Neural cell (in vitro differentiated cells): ENCODE data around the gene ELK4. TPM values are rescaled to one million over a fixed set of nuclear protein-coding genes. Genes with fewer than 3 reads are reported as not detected.

Source experiments
- H2AFZ ChIP-seq: fragments of 200-600, 300-800 bp; sonication (generic), shearing (Covaris generic); 2 replicates; pipeline ENCODE4 v1.6.0; 2014; ENCODE audit warnings: low read depth, mild to moderate bottlenecking, antibody characterized with exemption, low read length, moderate library complexity
- H3F3A ChIP-seq: fragments of 200-600 bp; shearing (Covaris generic); 2 replicates; pipeline ENCODE4 v1.6.1; 2016; ENCODE audit warnings: mild to moderate bottlenecking, moderate library complexity, mixed read lengths, antibody characterized with exemption, low read length; ENCODE audit not compliant: insufficient read depth, poor library complexity, severe bottlenecking
- H3K27ac ChIP-seq: fragments of 200-600, 300-800 bp; sonication (generic), shearing (Covaris generic); 2 replicates; pipeline ENCODE4 v1.5.1; 2014; ENCODE audit warnings: mild to moderate bottlenecking, low read length, moderate library complexity
- H3K27me3 ChIP-seq: fragments of 300-800, 200-600 bp; sonication (generic), shearing (Covaris generic); 2 replicates; pipeline ENCODE4 v1.6.0; 2014; ENCODE audit warnings: mild to moderate bottlenecking, low read depth, low read length, moderate library complexity; ENCODE audit not compliant: insufficient read depth
- H3K36me3 ChIP-seq: fragments of 300-800, 200-600 bp; sonication (generic), shearing (Covaris generic); 2 replicates; pipeline ENCODE4 v1.5.1; 2014; ENCODE audit warnings: mild to moderate bottlenecking, antibody characterized with exemption, low read length, moderate library complexity; ENCODE audit not compliant: insufficient read depth
- H3K4me2 ChIP-seq: fragments of 300-800, 200-600 bp; sonication (generic), shearing (Covaris generic); 2 replicates; pipeline ENCODE4 v1.6.0; 2014; ENCODE audit warnings: mild to moderate bottlenecking, low read length
- H3K4me3 ChIP-seq: fragments of 300-800, 200-600 bp; sonication (generic), shearing (Covaris generic); 2 replicates; pipeline ENCODE4 v1.5.1; 2014; ENCODE audit warnings: mild to moderate bottlenecking, low read length, moderate library complexity
- H3K79me2 ChIP-seq: fragments of 200-600 bp; shearing (Covaris generic); replicated peaks from 2 replicates; pipeline ENCODE4 v1.6.0; 2014; ENCODE audit warnings: mild to moderate bottlenecking, low read length, moderate library complexity; ENCODE audit not compliant: insufficient read depth
- H3K9ac ChIP-seq: fragments of 300-800, 200-600 bp; sonication (generic), shearing (Covaris generic); 2 replicates; pipeline ENCODE4 v1.6.1; 2016; ENCODE audit warnings: mild to moderate bottlenecking, low read length, mixed read lengths
- H3K9me2 ChIP-seq: fragments of 200-600 bp; shearing (Covaris generic); 2 replicates; pipeline ENCODE4 v1.6.1; 2016; ENCODE audit warnings: mild to moderate bottlenecking, low read length, mixed read lengths; ENCODE audit not compliant: insufficient read depth
- H3K9me3 ChIP-seq: fragments of 200-600, 300-800 bp; sonication (generic), shearing (Covaris generic); 2 replicates; pipeline ENCODE4 v1.6.1; 2016; ENCODE audit warnings: mild to moderate bottlenecking, mixed run types, low read length, moderate library complexity, mixed read lengths
- H4K20me1 ChIP-seq: fragments of 200-600 bp; shearing (Covaris generic); 2 replicates; pipeline ENCODE4 v1.6.1; 2016; ENCODE audit warnings: mild to moderate bottlenecking, mixed run types; ENCODE audit not compliant: insufficient read depth
- EP300 ChIP-seq: fragments of 450-650 bp; conservative IDR thresholded peaks from 2 replicates; pipeline ENCODE4 v1.6.1; 2014; ENCODE audit warnings: antibody characterized with exemption, mild to moderate bottlenecking, moderate library complexity; ENCODE audit not compliant: poor library complexity, severe bottlenecking
- EZH2 ChIP-seq: fragments of 200-600, 300-800 bp; shearing (Covaris generic), sonication (generic); IDR thresholded peaks from 2 replicates; pipeline ENCODE4 v1.6.1; 2014; ENCODE audit warnings: antibody characterized with exemption, low read length, borderline replicate concordance, mild to moderate bottlenecking; ENCODE audit not compliant: insufficient read depth, poor library complexity, severe bottlenecking
- MXI1 ChIP-seq: fragments of 450-650 bp; conservative IDR thresholded peaks from 2 replicates; pipeline ENCODE4 v1.6.1; 2014; ENCODE audit warnings: antibody characterized with exemption, mild to moderate bottlenecking; ENCODE audit not compliant: poor library complexity, severe bottlenecking
- POLR2AphosphoS5 ChIP-seq: IDR thresholded peaks from 2 replicates; pipeline ENCODE4 v1.6.1; 2012
- RAD21 ChIP-seq: fragments of 450-650 bp; conservative IDR thresholded peaks from 2 replicates; pipeline ENCODE4 v1.6.1; 2014; ENCODE audit warnings: antibody characterized with exemption, mild to moderate bottlenecking, moderate library complexity
- SMC3 ChIP-seq: fragments of 450-650 bp; conservative IDR thresholded peaks from 2 replicates; pipeline ENCODE4 v1.6.1; 2014; ENCODE audit warnings: antibody characterized with exemption, mild to moderate bottlenecking, moderate library complexity; ENCODE audit not compliant: poor library complexity
- TAF1 ChIP-seq: IDR thresholded peaks from 2 replicates; pipeline ENCODE4 v1.6.1; 2012; ENCODE audit warnings: low read depth
- polyA plus RNA-seq: library from polyadenylated mRNA; depleted of rRNA; stranded (reverse); fragments of >200 nt; gene quantifications from 2 replicates; pipeline ENCODE4 v1.2.3, GENCODE V29; 2014
- TF ChIP-seq, protein P1 (sequence below): fragments of 450-650 bp; IDR thresholded peaks from 2 replicates; pipeline ENCODE4 v1.5.1; 2014; ENCODE audit warnings: antibody characterized with exemption, mild to moderate bottlenecking, moderate library complexity; ENCODE audit not compliant: poor library complexity, severe bottlenecking
- TF ChIP-seq, protein P2 (sequence below): IDR thresholded peaks from 2 replicates; pipeline ENCODE4 v1.6.1; 2012; ENCODE audit warnings: borderline replicate concordance

The ELK4 gene
- polyA plus RNA-seq, 1 donor from 2014 or later: 10.0 TPM

DNA sequence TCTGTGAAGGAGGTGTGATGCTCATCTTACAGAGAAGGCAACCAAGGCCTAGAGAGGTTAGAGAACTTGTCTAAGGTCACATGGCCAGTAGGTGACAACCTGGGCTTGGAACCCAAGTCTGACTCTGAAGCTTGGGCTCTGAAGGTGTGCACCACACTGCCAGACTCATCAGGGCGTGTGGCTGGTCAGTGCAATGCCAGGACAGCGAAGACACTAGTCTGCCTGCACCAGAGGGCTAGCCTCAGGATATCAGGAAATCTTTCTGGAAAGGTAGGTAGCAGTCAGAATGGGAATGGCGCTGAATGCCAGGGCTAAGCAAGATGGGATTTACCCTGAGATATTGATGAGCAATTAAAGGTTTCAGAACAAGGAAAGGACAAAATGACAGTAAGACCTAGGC, 34.9 kb downstream of the ELK4 start:
- H3K27me3 ChIP-seq: no peaks in the 10 kb centered on the region

DNA sequence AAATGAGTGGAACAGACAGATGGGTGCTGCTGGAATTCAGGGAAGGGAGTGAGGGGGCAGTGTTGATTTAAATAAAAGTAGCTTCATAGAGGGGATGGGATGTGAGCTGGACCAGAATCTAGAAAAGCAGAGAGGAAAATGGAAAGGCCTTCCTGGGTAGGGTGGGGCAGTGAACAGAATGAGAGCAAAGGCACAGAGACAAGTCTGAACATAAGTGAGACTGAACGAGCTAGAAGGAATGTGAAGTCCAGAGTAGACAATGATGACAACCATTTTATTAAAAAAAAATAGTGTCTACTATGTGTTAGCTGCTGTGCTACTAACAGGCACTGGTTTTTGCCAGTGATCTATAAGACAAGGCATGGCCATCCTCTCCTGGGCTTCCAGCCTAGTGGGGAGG, 36.0 kb downstream of the ELK4 start:
- no peak for TF ChIP-seq EZH2
- TF ChIP-seq, protein P1, sequence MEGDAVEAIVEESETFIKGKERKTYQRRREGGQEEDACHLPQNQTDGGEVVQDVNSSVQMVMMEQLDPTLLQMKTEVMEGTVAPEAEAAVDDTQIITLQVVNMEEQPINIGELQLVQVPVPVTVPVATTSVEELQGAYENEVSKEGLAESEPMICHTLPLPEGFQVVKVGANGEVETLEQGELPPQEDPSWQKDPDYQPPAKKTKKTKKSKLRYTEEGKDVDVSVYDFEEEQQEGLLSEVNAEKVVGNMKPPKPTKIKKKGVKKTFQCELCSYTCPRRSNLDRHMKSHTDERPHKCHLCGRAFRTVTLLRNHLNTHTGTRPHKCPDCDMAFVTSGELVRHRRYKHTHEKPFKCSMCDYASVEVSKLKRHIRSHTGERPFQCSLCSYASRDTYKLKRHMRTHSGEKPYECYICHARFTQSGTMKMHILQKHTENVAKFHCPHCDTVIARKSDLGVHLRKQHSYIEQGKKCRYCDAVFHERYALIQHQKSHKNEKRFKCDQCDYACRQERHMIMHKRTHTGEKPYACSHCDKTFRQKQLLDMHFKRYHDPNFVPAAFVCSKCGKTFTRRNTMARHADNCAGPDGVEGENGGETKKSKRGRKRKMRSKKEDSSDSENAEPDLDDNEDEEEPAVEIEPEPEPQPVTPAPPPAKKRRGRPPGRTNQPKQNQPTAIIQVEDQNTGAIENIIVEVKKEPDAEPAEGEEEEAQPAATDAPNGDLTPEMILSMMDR: no peak
- no peak for TF ChIP-seq SMC3
- TF ChIP-seq POLR2AphosphoS5: no peak
- no peak for TF ChIP-seq MXI1
- TF ChIP-seq, protein P2, sequence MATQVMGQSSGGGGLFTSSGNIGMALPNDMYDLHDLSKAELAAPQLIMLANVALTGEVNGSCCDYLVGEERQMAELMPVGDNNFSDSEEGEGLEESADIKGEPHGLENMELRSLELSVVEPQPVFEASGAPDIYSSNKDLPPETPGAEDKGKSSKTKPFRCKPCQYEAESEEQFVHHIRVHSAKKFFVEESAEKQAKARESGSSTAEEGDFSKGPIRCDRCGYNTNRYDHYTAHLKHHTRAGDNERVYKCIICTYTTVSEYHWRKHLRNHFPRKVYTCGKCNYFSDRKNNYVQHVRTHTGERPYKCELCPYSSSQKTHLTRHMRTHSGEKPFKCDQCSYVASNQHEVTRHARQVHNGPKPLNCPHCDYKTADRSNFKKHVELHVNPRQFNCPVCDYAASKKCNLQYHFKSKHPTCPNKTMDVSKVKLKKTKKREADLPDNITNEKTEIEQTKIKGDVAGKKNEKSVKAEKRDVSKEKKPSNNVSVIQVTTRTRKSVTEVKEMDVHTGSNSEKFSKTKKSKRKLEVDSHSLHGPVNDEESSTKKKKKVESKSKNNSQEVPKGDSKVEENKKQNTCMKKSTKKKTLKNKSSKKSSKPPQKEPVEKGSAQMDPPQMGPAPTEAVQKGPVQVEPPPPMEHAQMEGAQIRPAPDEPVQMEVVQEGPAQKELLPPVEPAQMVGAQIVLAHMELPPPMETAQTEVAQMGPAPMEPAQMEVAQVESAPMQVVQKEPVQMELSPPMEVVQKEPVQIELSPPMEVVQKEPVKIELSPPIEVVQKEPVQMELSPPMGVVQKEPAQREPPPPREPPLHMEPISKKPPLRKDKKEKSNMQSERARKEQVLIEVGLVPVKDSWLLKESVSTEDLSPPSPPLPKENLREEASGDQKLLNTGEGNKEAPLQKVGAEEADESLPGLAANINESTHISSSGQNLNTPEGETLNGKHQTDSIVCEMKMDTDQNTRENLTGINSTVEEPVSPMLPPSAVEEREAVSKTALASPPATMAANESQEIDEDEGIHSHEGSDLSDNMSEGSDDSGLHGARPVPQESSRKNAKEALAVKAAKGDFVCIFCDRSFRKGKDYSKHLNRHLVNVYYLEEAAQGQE: no peak
- TF ChIP-seq TAF1: no peak
- no peak for TF ChIP-seq RAD21
- TF ChIP-seq EP300: no peak
- H3K4me2 ChIP-seq: no peak overlapping the region
- H3K27ac ChIP-seq: no peak overlapping the region
- no peaks in the 10 kb centered on the region for H3K36me3 ChIP-seq
- H3K79me2 ChIP-seq: no peaks in the 10 kb centered on the region
- no peaks in the 10 kb centered on the region for H4K20me1 ChIP-seq
- no peaks in the 10 kb centered on the region for H3K9me3 ChIP-seq
- H3F3A ChIP-seq: no peaks in the 10 kb centered on the region
- no peak overlapping the region for H2AFZ ChIP-seq
- no peak overlapping the region for H3K9ac ChIP-seq
- H3K27me3 ChIP-seq: no peaks in the 10 kb centered on the region
- H3K4me3 ChIP-seq: no peak overlapping the region
- H3K9me2 ChIP-seq: no peaks in the 10 kb centered on the region

More for the DNA sequence above, 34.9 kb downstream of the ELK4 start:
- Histone ChIP-seq H3K4me3 (no peak overlapping the region), H3K79me2 (no peaks in the 10 kb centered on the region), H3K27ac (no peak overlapping the region), H3K4me2 (no peak overlapping the region), H3F3A (no peaks in the 10 kb centered on the region), H3K9ac (no peak overlapping the region), H2AFZ (no peak overlapping the region), H4K20me1 (no peaks in the 10 kb centered on the region), H3K36me3 (no peaks in the 10 kb centered on the region), H3K9me2 (no peaks in the 10 kb centered on the region), H3K9me3 (no peaks in the 10 kb centered on the region)
- no peak for TF ChIP-seq EP300
- no peak for TF ChIP-seq SMC3
- TF ChIP-seq, protein P2: no peak
- TF ChIP-seq EZH2: no peak
